H9 (cell line): ENCODE measurements around the gene ZNF362. TPM values are rescaled to one million over a fixed set of nuclear protein-coding genes. Genes with fewer than 3 reads are reported as not detected.

Experiments
- DNase-seq: peaks from one replicate; pipeline ENCODE4 v3.0.0-alpha.2; 2017
- H2AFZ ChIP-seq: one replicate; pipeline ENCODE4 v1.6.1; 2013; ENCODE audit warnings: mild to moderate bottlenecking, low read length, control low read depth, moderate library complexity
- H2AK5ac ChIP-seq: 2 replicates; pipeline ENCODE4 v1.6.1; 2013; ENCODE audit warnings: low read length, control low read depth, mixed read lengths; ENCODE audit not compliant: insufficient read length
- H2BK120ac ChIP-seq: one replicate; pipeline ENCODE4 v1.6.1; 2013; ENCODE audit warnings: low read depth, mild to moderate bottlenecking, low read length, control low read depth, inconsistent platforms; ENCODE audit not compliant: poor library complexity, severe bottlenecking
- H2BK12ac ChIP-seq: 2 replicates; pipeline ENCODE4 v1.6.1; 2013; ENCODE audit warnings: low read length, control low read depth, mixed read lengths, low read depth; ENCODE audit not compliant: insufficient read length
- H2BK15ac ChIP-seq: 2 replicates; pipeline ENCODE4 v1.6.1; 2013; ENCODE audit warnings: low read depth, low read length, control low read depth
- H2BK20ac ChIP-seq: one replicate; pipeline ENCODE4 v1.6.1; 2013; ENCODE audit warnings: low read depth, mild to moderate bottlenecking, low read length, control low read depth, inconsistent platforms; ENCODE audit not compliant: poor library complexity, severe bottlenecking
- H2BK5ac ChIP-seq: 2 replicates; pipeline ENCODE4 v1.6.1; 2013; ENCODE audit warnings: low read length, control low read depth, mixed read lengths; ENCODE audit not compliant: insufficient read length
- H3K14ac ChIP-seq: 2 replicates; pipeline ENCODE4 v1.6.1; 2013; ENCODE audit warnings: low read length, control low read depth; ENCODE audit not compliant: insufficient read depth
- H3K18ac ChIP-seq: 2 replicates; pipeline ENCODE4 v1.6.1; 2013; ENCODE audit warnings: low read depth, mild to moderate bottlenecking, mixed read lengths, low read length, control low read depth; ENCODE audit not compliant: insufficient read length
- H3K23ac ChIP-seq: 2 replicates; pipeline ENCODE4 v1.6.1; 2013; ENCODE audit warnings: low read length, control low read depth, mixed read lengths, low read depth; ENCODE audit not compliant: insufficient read length
- H3K23me2 ChIP-seq: 2 replicates; pipeline ENCODE4 v1.6.1; 2013; ENCODE audit warnings: low read depth, mild to moderate bottlenecking, mixed read lengths, low read length, control low read depth; ENCODE audit not compliant: insufficient read length, poor library complexity, severe bottlenecking
- H3K27ac ChIP-seq: 2 replicates; pipeline ENCODE4 v1.5.1; 2013; ENCODE audit warnings: low read length, control low read depth, mixed read lengths, low read depth; ENCODE audit not compliant: insufficient read length
- H3K27me3 ChIP-seq: 2 replicates; pipeline ENCODE4 v1.6.1; 2013; ENCODE audit warnings: low read length, control low read depth, inconsistent platforms; ENCODE audit not compliant: insufficient read depth
- H3K4ac ChIP-seq: 2 replicates; pipeline ENCODE4 v1.6.1; 2013; ENCODE audit warnings: low read depth, mild to moderate bottlenecking, control low read depth, inconsistent platforms, low read length, moderate library complexity
- H3K4me1 ChIP-seq: 2 replicates; pipeline ENCODE4 v1.6.1; 2013; ENCODE audit warnings: low read length, control low read depth, inconsistent platforms; ENCODE audit not compliant: insufficient read depth
- H3K4me2 ChIP-seq: 2 replicates; pipeline ENCODE4 v1.6.1; 2013; ENCODE audit warnings: low read length, control low read depth, mixed read lengths; ENCODE audit not compliant: insufficient read length, insufficient read depth
- H3K56ac ChIP-seq: 2 replicates; pipeline ENCODE4 v1.6.1; 2013; ENCODE audit warnings: low read depth, mild to moderate bottlenecking, mixed read lengths, low read length, control low read depth; ENCODE audit not compliant: insufficient read length
- H3K79me1 ChIP-seq: 2 replicates; pipeline ENCODE4 v1.6.1; 2013; ENCODE audit warnings: low read depth, mild to moderate bottlenecking, moderate library complexity, low read length, control low read depth, inconsistent platforms; ENCODE audit not compliant: insufficient read depth, poor library complexity, severe bottlenecking
- H3K79me2 ChIP-seq: 2 replicates; pipeline ENCODE4 v1.6.1; 2013; ENCODE audit warnings: low read length, control low read depth, inconsistent platforms; ENCODE audit not compliant: insufficient read depth
- H3K9ac ChIP-seq: 2 replicates; pipeline ENCODE4 v1.6.1; 2013; ENCODE audit warnings: low read length, control low read depth, mixed read lengths; ENCODE audit not compliant: insufficient read length; ENCODE audit errors: extremely low read depth
- H3K9me3 ChIP-seq: one replicate; pipeline ENCODE4 v1.6.1; 2013; ENCODE audit warnings: low read depth, low read length, inconsistent platforms; ENCODE audit not compliant: control insufficient read depth
- H3T11ph ChIP-seq: one replicate; pipeline ENCODE4 v1.6.1; 2013; ENCODE audit warnings: mild to moderate bottlenecking, low read length, control low read depth, inconsistent platforms
- H4K20me1 ChIP-seq: one replicate; pipeline ENCODE4 v1.6.1; 2013; ENCODE audit not compliant: control insufficient read depth, insufficient read length, insufficient read depth
- H4K5ac ChIP-seq: 2 replicates; pipeline ENCODE4 v1.6.1; 2013; ENCODE audit warnings: low read depth, mild to moderate bottlenecking, mixed read lengths, low read length, control low read depth; ENCODE audit not compliant: insufficient read length
- H4K8ac ChIP-seq: replicated peaks from 2 replicates; pipeline ENCODE4 v1.6.1; 2013; ENCODE audit warnings: low read length, control low read depth, mixed read lengths, low read depth; ENCODE audit not compliant: insufficient read length
- H4K91ac ChIP-seq: 2 replicates; pipeline ENCODE4 v1.6.1; 2013; ENCODE audit warnings: low read depth, mild to moderate bottlenecking, moderate library complexity, mixed read lengths, low read length, control low read depth; ENCODE audit not compliant: insufficient read length
- H3K27ac Mint-ChIP-seq, 3 experiments: 2 replicates in 2 of 3; 3 replicates in 1 of 3; pipeline ENCODE4 v1.8.0; 2020 to 2021; ENCODE audit warnings: mixed read lengths in 3 of 3, mild to moderate bottlenecking in 1 of 3, moderate library complexity in 1 of 3
- H3K27me3 Mint-ChIP-seq: 2 replicates; pipeline ENCODE4 v1.8.0; 2021; ENCODE audit warnings: low read depth, mild to moderate bottlenecking, moderate library complexity, mixed read lengths
- H3K36me3 Mint-ChIP-seq, 3 experiments: 2 replicates in 2 of 3; 3 replicates in 1 of 3; pipeline ENCODE4 v1.8.0; 2020 to 2021; ENCODE audit warnings: low read depth in 3 of 3, mixed read lengths in 3 of 3; ENCODE audit not compliant: insufficient read depth in 1 of 3
- H3K4me1 Mint-ChIP-seq, 2 experiments: 2 replicates each; pipeline ENCODE4 v1.8.0; 2020; ENCODE audit warnings: mixed read lengths in 2 of 2
- H3K4me3 Mint-ChIP-seq, 2 experiments: 2 replicates in 1 of 2; 3 replicates in 1 of 2; pipeline ENCODE4 v1.8.0; 2020 to 2021; ENCODE audit warnings: mild to moderate bottlenecking in 2 of 2, mixed read lengths in 2 of 2, moderate library complexity in 1 of 2
- H3K9me3 Mint-ChIP-seq, 2 experiments: 2 replicates in 1 of 2; 3 replicates in 1 of 2; pipeline ENCODE4 v1.8.0; 2020; ENCODE audit warnings: mild to moderate bottlenecking in 2 of 2, mixed read lengths in 2 of 2, moderate library complexity in 1 of 2
- WGBS: extraction: QIAGEN DNeasy Blood & Tissue Kit; methylation state at CpG from one replicate; pipeline ENCODE4 v1.1.7; 2013; ENCODE audit warnings: missing lambda C conversion rate, low lambda C conversion rate, mixed read lengths; ENCODE audit not compliant: insufficient read length; ENCODE audit errors: extremely low coverage; 5-methylcytosine and 5-hydroxymethylcytosine counted together
- total RNA-seq: library from RNA; stranded (reverse); gene quantifications from 2 replicates; pipeline ENCODE4 v1.2.1, GENCODE V29; 2021
- TF ChIP-seq, protein P1 (sequence below): fragments of 200-600 bp; sonication (generic); conservative IDR thresholded peaks from 3 replicates; pipeline ENCODE4 v1.8.0; 2021; ENCODE audit warnings: antibody characterized with exemption, mild to moderate bottlenecking

Gene ZNF362
- total RNA-seq, 1 experiment from 2014 or later: 18.7 TPM

DNA sequence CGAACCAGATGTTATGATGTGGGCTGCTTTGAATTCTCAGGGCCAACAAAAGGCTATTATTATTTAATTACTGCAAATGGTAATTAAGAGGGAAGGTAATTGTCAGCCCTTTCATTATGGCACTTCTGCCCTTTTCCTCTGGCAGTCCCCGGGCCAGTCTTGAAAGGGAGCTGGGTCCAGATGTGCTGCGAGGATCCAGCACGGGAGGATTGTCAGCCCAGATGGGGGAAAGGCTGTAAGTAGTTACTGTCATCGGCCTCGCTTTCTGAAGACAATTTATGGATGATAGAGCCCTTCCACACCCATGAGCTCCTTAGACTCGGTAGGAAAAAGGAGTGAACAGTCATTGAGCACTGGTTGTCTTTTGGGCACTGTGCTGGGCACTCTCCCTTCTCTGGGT is 8.7 kb upstream of the ZNF362 start:
- Mint-ChIP-seq H3K4me3 (no peak overlapping the region), H3K36me3 (no peaks in the 10 kb centered on the region), H3K9me3 (no peaks in the 10 kb centered on the region), H3K4me1 (peaks cover 19 to 33% of the 10 kb centered on the region in 2 experiments), H3K27me3 (peaks cover 50% of the 10 kb centered on the region), H3K27ac (no peak overlapping the region)
- Histone ChIP-seq H3K56ac (no peak overlapping the region), H3K79me2 (no peaks in the 10 kb centered on the region), H3K4me1 (peaks cover 3% of the 10 kb centered on the region; the same call in 1 of the 2 replicates), H4K91ac (no peak overlapping the region), H3K18ac (no peak overlapping the region), H3K23me2 (no peaks in the 10 kb centered on the region), H3T11ph (no peak overlapping the region), H3K9ac (no peak overlapping the region), H4K8ac (no peak overlapping the region), H3K23ac (no peak overlapping the region), H4K5ac (no peak overlapping the region), H2BK12ac (no peak overlapping the region), H3K9me3 (no peaks in the 10 kb centered on the region), H2BK15ac (no peak overlapping the region), H4K20me1 (no peaks in the 10 kb centered on the region), H3K4ac (no peak overlapping the region), H2AK5ac (no peak overlapping the region), H2BK5ac (no peak overlapping the region), H2AFZ (no peak overlapping the region), H3K4me2 (no peak overlapping the region), H3K27me3 (no peaks in the 10 kb centered on the region; the same call in 1 of the 2 replicates), H3K79me1 (no peaks in the 10 kb centered on the region), H3K14ac (no peak overlapping the region), H2BK20ac (no peak overlapping the region), H3K27ac (no peak overlapping the region), H2BK120ac (no peak overlapping the region)
- TF ChIP-seq, protein P1, sequence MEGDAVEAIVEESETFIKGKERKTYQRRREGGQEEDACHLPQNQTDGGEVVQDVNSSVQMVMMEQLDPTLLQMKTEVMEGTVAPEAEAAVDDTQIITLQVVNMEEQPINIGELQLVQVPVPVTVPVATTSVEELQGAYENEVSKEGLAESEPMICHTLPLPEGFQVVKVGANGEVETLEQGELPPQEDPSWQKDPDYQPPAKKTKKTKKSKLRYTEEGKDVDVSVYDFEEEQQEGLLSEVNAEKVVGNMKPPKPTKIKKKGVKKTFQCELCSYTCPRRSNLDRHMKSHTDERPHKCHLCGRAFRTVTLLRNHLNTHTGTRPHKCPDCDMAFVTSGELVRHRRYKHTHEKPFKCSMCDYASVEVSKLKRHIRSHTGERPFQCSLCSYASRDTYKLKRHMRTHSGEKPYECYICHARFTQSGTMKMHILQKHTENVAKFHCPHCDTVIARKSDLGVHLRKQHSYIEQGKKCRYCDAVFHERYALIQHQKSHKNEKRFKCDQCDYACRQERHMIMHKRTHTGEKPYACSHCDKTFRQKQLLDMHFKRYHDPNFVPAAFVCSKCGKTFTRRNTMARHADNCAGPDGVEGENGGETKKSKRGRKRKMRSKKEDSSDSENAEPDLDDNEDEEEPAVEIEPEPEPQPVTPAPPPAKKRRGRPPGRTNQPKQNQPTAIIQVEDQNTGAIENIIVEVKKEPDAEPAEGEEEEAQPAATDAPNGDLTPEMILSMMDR: no peak
- WGBS: no CpG with 5 or more reads among the region's 7 CpGs
- no peak for DNase-seq
